NCI-H345 (cell line): Measurements from ENCODE around the gene PSMA7.
A peak's percentile ranks its signal among the peaks of the same experiment; 100 is the strongest.

Source experiments
- DNase-seq: peaks from one replicate; lab custom pipeline; 2025; lab: John Stamatoyannopoulos, UW

PSMA7 gene

DNA sequence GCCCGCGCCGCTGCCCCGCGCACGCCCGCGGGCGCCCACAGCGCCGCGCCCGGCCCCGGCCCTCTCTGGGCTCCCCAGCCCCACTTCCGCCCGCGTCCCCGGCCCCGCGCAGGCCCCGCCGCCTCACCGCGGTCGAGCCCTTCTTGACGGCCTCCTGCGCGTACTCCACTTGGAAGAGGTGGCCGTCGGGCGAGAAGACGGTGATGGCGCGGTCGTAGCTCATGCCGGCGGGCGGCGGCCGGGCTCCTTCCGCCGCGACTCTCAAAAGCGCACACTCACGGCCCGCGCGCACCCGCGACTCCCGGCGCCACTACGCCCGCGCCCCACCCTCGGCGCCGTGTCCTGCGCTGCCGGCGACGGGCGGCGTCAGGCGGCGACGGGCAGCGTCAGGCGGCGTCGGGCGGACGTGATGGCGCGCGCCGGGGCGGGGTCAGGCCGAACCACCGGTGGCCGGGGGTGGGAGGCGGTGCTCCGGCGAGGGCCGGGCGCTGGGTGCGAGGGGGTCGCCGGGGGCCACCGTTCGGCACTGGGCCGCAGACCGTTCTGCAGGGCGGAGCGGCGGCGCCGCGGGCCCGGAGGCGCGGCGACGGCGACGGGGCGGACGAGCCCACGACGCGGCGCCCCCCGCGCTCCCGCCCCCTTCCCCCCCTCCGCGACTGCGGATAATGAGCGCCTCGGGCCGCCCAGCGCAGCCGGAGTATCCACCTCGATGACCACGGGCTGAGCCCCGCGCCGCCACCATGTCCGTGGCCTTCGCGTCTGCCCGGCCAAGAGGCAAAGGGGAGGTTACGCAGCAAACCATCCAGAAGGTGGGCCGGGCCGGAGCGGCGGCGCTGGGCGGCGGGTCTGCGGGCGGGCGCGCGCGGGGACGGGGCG, at the start of gene PSMA7, which contains the start of gene SS18L1:
Gene PSMA7 (minus strand): TSS at position 314 of the 876 bp plus-strand sequence. CDS start 91 bp downstream, at position 223.
Gene SS18L1 (plus strand): TSS at position 689 of the 876 bp plus-strand sequence. CDS start 52 bp downstream, at position 741.
- DNase-seq = peak; percentile 95

DNA sequence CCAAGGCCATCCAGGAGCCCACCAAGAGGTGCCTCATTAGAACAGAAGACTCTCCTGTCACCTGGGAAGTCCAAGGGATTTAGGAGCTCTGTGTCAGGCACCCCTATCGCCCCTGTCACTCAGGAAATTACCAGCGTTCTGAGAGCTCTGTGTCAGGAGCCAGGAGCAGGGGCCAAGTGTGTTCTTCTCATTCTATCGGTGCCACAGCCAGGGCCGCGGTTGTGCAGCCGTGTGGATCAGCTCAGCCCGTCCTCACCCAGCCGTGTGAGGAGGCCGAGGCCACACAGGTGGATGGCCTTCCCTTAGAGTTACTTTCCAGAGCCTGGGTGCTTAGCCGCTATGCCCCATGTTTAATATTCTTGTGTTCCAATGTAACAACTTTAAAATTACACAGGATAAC, 49.4 kb upstream of the PSMA7 start:
- DNase-seq = no peak

DNA sequence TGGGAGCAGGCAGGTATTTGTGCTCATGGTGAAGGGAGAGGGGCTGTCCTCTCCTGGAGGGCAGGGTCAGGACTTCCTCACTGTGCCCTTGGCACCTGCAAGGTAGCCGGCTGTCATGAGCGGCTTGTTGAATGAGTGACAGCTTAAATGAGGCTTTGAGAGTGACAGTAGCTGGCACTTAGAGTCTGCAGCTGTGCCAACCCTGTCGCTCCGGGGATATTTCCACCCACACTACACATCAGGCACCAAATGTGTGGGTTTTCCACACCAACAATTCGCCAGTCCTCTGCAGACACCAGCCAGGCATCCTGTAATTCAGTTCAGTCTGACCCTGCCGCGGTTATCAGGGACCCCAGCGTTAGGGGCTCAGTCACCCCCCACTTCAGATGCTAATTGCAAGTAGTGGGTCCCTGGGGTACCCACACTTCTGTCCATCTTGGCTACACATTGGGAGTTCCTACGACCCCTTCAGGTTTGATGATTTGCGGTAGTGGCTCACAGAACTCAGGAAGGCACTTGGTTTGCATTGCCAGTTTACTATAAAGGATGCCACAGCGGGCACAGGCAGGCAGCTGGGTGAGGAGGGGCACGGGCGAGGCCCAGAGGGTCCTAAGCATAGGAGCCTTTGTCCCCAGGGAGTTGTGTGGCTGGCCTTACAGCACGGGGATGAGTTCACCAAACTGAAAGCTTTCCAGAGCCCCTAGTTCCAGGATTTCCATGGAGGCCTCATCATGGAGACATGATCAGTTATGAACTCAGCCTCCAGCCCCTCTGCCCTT, 48.8 kb upstream of the PSMA7 start:
- DNase-seq = peak; percentile 38

GRCh38 chr20:62190639-62191411, 47.6 kb upstream of the PSMA7 start:
- DNase-seq = no peak

GRCh38 chr20:62186887-62187866, 44.0 kb upstream of the PSMA7 start:
- DNase-seq = no peak

- DNase-seq = no peak
Observed at GRCh38 chr20:62186096-62186426, 42.9 kb upstream of the PSMA7 start.

GRCh38 chr20:62183426-62184142, 40.4 kb upstream of the PSMA7 start:
- no peak for DNase-seq

GRCh38 chr20:62182469-62183425, 39.6 kb upstream of the PSMA7 start, which contains the start of gene MTG2:
MTG2 (plus strand) TSS chr20:62183028; CDS start chr20:62193421, 10,393 bp downstream.
- peak; percentile 98 for DNase-seq

- DNase-seq = no peak
Observed at GRCh38 chr20:62181808-62182207, 38.6 kb upstream of the PSMA7 start.

- DNase-seq = no peak
Observed at GRCh38 chr20:62179162-62179504, 35.9 kb upstream of the PSMA7 start.

DNA sequence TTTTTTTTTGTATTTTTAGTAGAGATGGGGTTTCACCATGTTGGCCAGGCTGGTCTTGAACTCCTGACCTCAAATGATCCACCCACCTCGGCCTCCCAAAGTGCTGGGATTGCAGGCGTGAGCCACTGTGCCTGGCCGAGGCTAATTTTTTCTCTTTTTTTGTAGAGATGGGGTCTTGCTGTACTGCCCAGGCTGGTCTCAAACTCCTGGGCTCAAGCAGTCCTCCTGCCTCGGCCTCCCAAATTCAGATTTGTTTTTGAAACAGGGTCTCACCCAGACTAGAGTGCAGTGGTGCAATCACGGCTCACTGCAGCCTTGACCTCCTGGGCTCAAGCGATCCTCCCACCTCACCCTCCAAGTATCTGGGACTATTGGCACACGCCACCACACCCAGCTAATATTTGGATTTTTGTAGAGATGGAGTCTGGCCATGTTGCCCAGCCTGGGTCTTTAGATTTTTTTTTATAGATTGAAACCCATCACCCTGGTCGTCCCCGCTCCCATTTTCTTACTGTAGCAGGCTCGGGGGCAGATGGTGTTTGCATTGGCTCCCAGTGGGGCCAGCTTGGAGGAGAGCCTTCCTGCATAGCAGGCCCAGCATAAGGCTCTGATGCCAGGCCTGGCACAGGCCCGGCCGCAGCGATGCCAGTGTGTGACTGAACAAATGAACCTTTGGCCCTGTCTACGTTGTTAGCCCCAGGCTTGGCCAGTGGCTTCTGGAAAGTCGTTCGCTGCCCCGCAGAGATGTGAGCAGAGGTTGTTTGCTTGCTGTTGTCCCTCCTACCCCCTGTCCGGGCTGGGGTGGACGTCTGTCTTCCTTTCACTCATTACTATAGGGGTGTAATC, 35.3 kb upstream of the PSMA7 start:
- no peak for DNase-seq

- no peak for DNase-seq
Observed at GRCh38 chr20:62177307-62177706, 34.1 kb upstream of the PSMA7 start.

DNA sequence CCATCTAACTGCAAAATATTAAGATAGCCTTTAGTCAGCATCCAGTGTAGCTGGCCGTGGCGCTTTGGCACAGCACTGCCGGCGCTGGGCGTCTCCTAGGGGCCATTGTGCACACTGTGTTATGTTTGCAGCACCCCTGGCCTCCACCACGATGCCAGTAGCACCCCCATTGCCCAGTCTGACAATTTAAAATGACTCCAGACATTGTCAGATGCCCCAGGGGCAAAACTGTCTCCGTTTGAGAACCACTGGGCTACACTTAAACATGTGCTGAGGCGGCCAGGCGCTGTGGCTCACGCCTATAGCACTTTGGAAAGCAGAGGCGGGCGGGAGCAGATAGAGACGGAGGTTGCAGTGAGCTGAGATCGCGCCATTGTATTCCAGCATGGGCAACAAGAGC, 33.7 kb upstream of the PSMA7 start:
- no peak for DNase-seq

DNA sequence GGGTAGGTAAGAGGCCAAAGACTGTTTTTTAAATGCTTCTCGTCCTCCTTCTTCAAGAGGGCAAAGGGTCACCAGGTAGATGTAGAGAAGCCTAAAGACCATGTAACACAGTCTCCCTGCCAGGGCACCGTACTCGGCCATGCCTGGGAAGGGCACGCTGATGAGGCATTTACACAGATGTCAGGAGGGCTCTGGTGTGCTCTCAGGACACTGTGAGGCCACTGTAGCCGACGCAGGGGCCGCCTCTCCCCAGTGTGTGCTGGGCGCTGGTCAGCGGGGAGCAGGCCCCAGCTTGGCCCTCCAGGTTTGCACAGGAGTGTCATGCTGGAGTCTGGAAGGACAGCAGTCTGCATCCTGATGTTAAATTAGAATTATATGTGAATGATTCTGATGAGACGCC, 32.5 kb upstream of the PSMA7 start:
- DNase-seq = no peak

- DNase-seq = no peak
Observed at GRCh38 chr20:62174870-62175624, 31.9 kb upstream of the PSMA7 start.

- DNase-seq = no peak
Observed at GRCh38 chr20:62174021-62174804, 31.0 kb upstream of the PSMA7 start.

DNA sequence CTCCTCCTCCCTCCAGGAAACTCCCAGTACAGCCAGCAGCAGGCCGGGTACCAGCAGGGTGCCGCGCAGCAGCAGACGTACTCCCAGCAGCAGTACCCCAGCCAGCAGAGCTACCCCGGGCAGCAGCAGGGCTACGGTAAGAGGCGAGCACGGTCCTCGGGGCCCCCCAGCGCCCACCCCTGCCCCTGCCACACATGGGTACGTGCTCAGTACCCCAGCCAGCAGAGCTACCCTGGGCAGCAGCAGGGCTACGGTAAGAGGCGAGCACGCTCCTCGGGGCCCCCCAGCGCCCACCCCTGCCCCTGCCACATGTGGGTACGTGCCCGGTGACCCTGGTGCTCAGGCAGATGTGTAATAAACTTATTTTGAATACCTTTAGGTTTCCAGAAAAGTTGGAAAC, 29.5 kb upstream of the PSMA7 start:
- no peak for DNase-seq
